Thyroid gland (tissue), 4 donors: ENCODE results near the gene NDE1.

Experiments
- POLR2A ChIP-seq, 2 donors: fragments of 450-650 bp; IDR thresholded peaks; one replicate each; pipeline ENCODE4 v1.6.1; 2017; ENCODE audit warnings: antibody characterized with exemption in 2 of 2, mild to moderate bottlenecking in 2 of 2, moderate library complexity in 1 of 2
- TF ChIP-seq, protein P1 (sequence below), 6 experiments: fragments of 200-600 bp in 3 of 6; fragments of 450-650 bp in 3 of 6; sonication (generic) in 3 of 6; IDR thresholded peaks; one replicate each; pipeline ENCODE4 v1.5.1; 2016 to 2019; ENCODE audit warnings: antibody characterized with exemption in 6 of 6, mild to moderate bottlenecking in 2 of 6, inconsistent platforms in 1 of 6, moderate library complexity in 1 of 6

- TF ChIP-seq, protein P1, sequence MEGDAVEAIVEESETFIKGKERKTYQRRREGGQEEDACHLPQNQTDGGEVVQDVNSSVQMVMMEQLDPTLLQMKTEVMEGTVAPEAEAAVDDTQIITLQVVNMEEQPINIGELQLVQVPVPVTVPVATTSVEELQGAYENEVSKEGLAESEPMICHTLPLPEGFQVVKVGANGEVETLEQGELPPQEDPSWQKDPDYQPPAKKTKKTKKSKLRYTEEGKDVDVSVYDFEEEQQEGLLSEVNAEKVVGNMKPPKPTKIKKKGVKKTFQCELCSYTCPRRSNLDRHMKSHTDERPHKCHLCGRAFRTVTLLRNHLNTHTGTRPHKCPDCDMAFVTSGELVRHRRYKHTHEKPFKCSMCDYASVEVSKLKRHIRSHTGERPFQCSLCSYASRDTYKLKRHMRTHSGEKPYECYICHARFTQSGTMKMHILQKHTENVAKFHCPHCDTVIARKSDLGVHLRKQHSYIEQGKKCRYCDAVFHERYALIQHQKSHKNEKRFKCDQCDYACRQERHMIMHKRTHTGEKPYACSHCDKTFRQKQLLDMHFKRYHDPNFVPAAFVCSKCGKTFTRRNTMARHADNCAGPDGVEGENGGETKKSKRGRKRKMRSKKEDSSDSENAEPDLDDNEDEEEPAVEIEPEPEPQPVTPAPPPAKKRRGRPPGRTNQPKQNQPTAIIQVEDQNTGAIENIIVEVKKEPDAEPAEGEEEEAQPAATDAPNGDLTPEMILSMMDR (IDR thresholded peaks at IDR 0.05), result no peak
- no peak for TF ChIP-seq POLR2A (IDR thresholded peaks at IDR 0.05)
Measured at GRCh38 chr16:15739464-15739863, 89.4 kb downstream of the NDE1 start.
